GM06990 (cell line): ENCODE data around the gene ORM1.

Experiments used
- DNase-seq: peaks from one replicate; pipeline ENCODE4 v3.0.0-alpha.2; 2011; ENCODE audit not compliant: insufficient read length; ENCODE audit errors: extremely low read depth
- H3K27me3 ChIP-seq: replicated peaks from 2 replicates; pipeline ENCODE4 v1.6.0; 2011; ENCODE audit warnings: low read length; ENCODE audit not compliant: control insufficient read depth, insufficient read depth
- H3K36me3 ChIP-seq: 2 replicates; pipeline ENCODE4 v1.5.1; 2011; ENCODE audit warnings: low read length; ENCODE audit not compliant: control insufficient read depth, insufficient read depth
- H3K4me3 ChIP-seq: replicated peaks from 2 replicates; pipeline ENCODE4 v1.5.1; 2011; ENCODE audit warnings: low read depth, mild to moderate bottlenecking, control low read depth, low read length
- CTCF ChIP-seq: IDR thresholded peaks from 2 replicates; pipeline ENCODE4 v1.5.1; 2011; ENCODE audit warnings: low read length, control low read depth, mild to moderate bottlenecking, inconsistent platforms; ENCODE audit not compliant: insufficient read depth, poor library complexity, severe bottlenecking

Gene ORM1

GRCh38 chr9:114343471-114344187 is 20.7 kb downstream of the ORM1 start:
- Histone ChIP-seq H3K36me3 (peaks cover 74% of the 10 kb centered on the region), H3K27me3 (no peaks in the 10 kb centered on the region), H3K4me3 (no peak overlapping the region)
- no peak for DNase-seq
- TF ChIP-seq CTCF: no peak

- no peak for TF ChIP-seq CTCF
These were observed 21.3 kb downstream of the ORM1 start for GRCh38 chr9:114344188-114344566.

GRCh38 chr9:114344692-114345091 is 21.8 kb downstream of the ORM1 start:
- Histone ChIP-seq H3K27me3 (no peaks in the 10 kb centered on the region), H3K36me3 (peaks cover 73% of the 10 kb centered on the region), H3K4me3 (no peak overlapping the region)
- DNase-seq: no peak
- TF ChIP-seq CTCF: no peak

More at GRCh38 chr9:114344188-114344566, 21.3 kb downstream of the ORM1 start:
- no peaks in the 10 kb centered on the region for H3K27me3 ChIP-seq
- DNase-seq: no peak
- H3K36me3 ChIP-seq: peaks cover 75% of the 10 kb centered on the region
- no peak overlapping the region for H3K4me3 ChIP-seq

- no peak for TF ChIP-seq CTCF
- peaks cover 78% of the 10 kb centered on the region for H3K36me3 ChIP-seq
- DNase-seq: no peak
These were observed 22.7 kb downstream of the ORM1 start for GRCh38 chr9:114345493-114346065.

GRCh38 chr9:114346146-114346545 is 23.2 kb downstream of the ORM1 start:
- H3K4me3 ChIP-seq: no peak overlapping the region
- H3K36me3 ChIP-seq: peaks cover 82% of the 10 kb centered on the region
- H3K27me3 ChIP-seq: no peaks in the 10 kb centered on the region
- DNase-seq: no peak
- no peak for TF ChIP-seq CTCF

More at GRCh38 chr9:114345493-114346065, 22.7 kb downstream of the ORM1 start:
- Histone ChIP-seq H3K27me3 (no peaks in the 10 kb centered on the region), H3K4me3 (no peak overlapping the region)
